Measurements from ENCODE around the gene MUS81. TPM values are rescaled to one million over a fixed set of nuclear protein-coding genes. Genes with fewer than 3 reads are reported as not detected.
A peak's percentile ranks its signal among the peaks of the same experiment; 100 is the strongest.

MUS81 gene
- total and polyA plus RNA-seq, 9 donors, result 15.9 to 87.0 (median 55.7) TPM

- Histone ChIP-seq H3K4me1 (ENCODE audit: insufficient read depth) (peaks cover 2% of the 10 kb centered on the region), H3K4me3 (no peak overlapping the region), H3K9me3 (no peaks in the 10 kb centered on the region), H3K27ac (no peak overlapping the region), H3K27me3 (no peaks in the 10 kb centered on the region), H3K36me3 (no peaks in the 10 kb centered on the region)
- intact Hi-C loops (cut with DNase I), result no loop called here
- WGBS, 3 donors, result 75 to 89% (median 79%) methylated on average over 18 to 19 of the region's 19 CpGs
- TF ChIP-seq EP300 (IDR thresholded peaks at IDR 0.05), result no peak
- no peak for TF ChIP-seq CTCF (IDR thresholded peaks at IDR 0.05)
- TF ChIP-seq POLR2A (IDR thresholded peaks at IDR 0.05), result no peak
- DNase-seq, result peak in 3 of 5 donors; percentile 28 to 60 (median 53)
Measured at GRCh38 chr11:65868076-65868667, 7.9 kb downstream of the MUS81 start.

GRCh38 chr11:65868907-65869306 lies 8.7 kb downstream of the MUS81 start:
- Histone ChIP-seq H3K4me3 (no peak overlapping the region), H3K27me3 (no peaks in the 10 kb centered on the region), H3K36me3 (no peaks in the 10 kb centered on the region), H3K4me1 (ENCODE audit: insufficient read depth) (peaks cover 4% of the 10 kb centered on the region), H3K9me3 (no peaks in the 10 kb centered on the region), H3K27ac (no peak overlapping the region)
- TF ChIP-seq POLR2A (IDR thresholded peaks at IDR 0.05) (no peak), EP300 (IDR thresholded peaks at IDR 0.05) (no peak), CTCF (IDR thresholded peaks at IDR 0.05) (no peak)
- WGBS, 3 donors, result 80 to 89% (median 87%) methylated on average over 3 of the region's 3 CpGs
- no peak for DNase-seq
- intact Hi-C loops (cut with DNase I), result no loop called here

- H3K36me3 ChIP-seq, result no peaks in the 10 kb centered on the region
- TF ChIP-seq CTCF (IDR thresholded peaks at IDR 0.05) (no peak), POLR2A (IDR thresholded peaks at IDR 0.05) (no peak), EP300 (IDR thresholded peaks at IDR 0.05) (no peak)
- H3K4me1 ChIP-seq (ENCODE audit: insufficient read depth), result peaks cover 4% of the 10 kb centered on the region
- no peaks in the 10 kb centered on the region for H3K9me3 ChIP-seq
- intact Hi-C loops (cut with DNase I), result no loop called here
- peak in 3 of 5 donors; percentile 21 to 44 (median 34) for DNase-seq
- 76 to 81% (median 79%) methylated on average over 21 to 24 of the region's 24 CpGs for WGBS, 3 donors
- no peaks in the 10 kb centered on the region for H3K27me3 ChIP-seq
- no peak overlapping the region for H3K4me3 ChIP-seq
- H3K27ac ChIP-seq, result no peak overlapping the region
Measured at GRCh38 chr11:65869643-65870306, 9.5 kb downstream of the MUS81 start.

- WGBS, 3 donors, result 73 to 84% (median 76%) methylated on average over 11 of the region's 11 CpGs
- H3K36me3 ChIP-seq, result no peaks in the 10 kb centered on the region
- DNase-seq, result peak in 2 of 5 donors; percentile 21 to 32
Measured at GRCh38 chr11:65870307-65870658, 10.1 kb downstream of the MUS81 start.

More at GRCh38 chr11:65870307-65870658, 10.1 kb downstream of the MUS81 start:
- intact Hi-C loops (cut with DNase I), result no loop called here
- Histone ChIP-seq H3K4me3 (no peak overlapping the region), H3K27ac (no peak overlapping the region), H3K9me3 (no peaks in the 10 kb centered on the region), H3K4me1 (ENCODE audit: insufficient read depth) (peaks cover 4% of the 10 kb centered on the region), H3K27me3 (no peaks in the 10 kb centered on the region)
- no peak for TF ChIP-seq POLR2A (IDR thresholded peaks at IDR 0.05)
- no peak for TF ChIP-seq EP300 (IDR thresholded peaks at IDR 0.05)
- no peak for TF ChIP-seq CTCF (IDR thresholded peaks at IDR 0.05)

All from ovary (tissue), 9 donors.